ENCODE measurements around the gene SLC4A5.

- TF ChIP-seq CTCF (tag by site-specific recombination; IDR thresholded peaks at IDR 0.05) (no peak), ZSCAN18 (tag by site-specific recombination; IDR thresholded peaks at IDR 0.05) (no peak), KLF16 (tag by site-specific recombination; IDR thresholded peaks at IDR 0.05) (no peak), ZNF561 (tag by site-specific recombination; IDR thresholded peaks at IDR 0.05; ENCODE audit: borderline replicate concordance) (no peak), PATZ1 (tag by site-specific recombination; IDR thresholded peaks at IDR 0.05) (no peak), SETDB1 (IDR thresholded peaks at IDR 0.05; ENCODE audit: insufficient read length, low read length) (no peak), ZBTB1 (tag by site-specific recombination; IDR thresholded peaks at IDR 0.05) (no peak)
These were observed 78.9 kb downstream of the SLC4A5 start for GRCh38 chr2:74264281-74264680.

Data from HEK293 (cell line).